Germinal center (tissue), 1 donor: Measurements from ENCODE around the gene RHOD.

Experiments
- DNase-seq: peaks from one replicate; pipeline ENCODE4 v3.0.0; 2012; ENCODE audit warnings: mixed read lengths, low spot score

RHOD gene

GRCh38 chr11:67032830-67033551, 23.7 kb upstream of the RHOD start:
- DNase-seq: no peak

DNA sequence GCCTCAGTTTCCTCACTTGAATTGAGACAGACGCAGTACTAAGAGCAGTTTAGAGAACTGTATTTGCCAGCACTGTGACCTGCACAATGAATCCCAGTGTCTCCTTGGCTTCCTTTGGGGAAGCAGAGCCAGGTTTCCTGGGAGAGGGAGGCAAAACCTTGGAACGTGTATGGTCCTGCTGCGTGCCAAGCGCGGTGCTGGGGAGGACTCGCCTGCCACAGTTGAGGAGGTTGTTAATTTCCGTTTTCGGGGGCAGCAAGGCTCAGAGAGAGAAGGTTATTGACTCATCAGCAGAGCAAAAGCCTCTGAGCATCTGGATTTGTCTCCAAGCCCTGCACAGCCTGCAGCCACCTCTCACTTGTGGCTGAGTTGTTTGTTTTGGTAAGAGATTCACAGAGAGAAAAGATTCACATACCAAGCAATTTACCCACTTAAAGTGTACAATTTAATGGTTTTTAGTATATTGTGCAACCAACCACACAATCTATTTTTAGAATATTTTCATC, 22.9 kb upstream of the RHOD start:
- no peak for DNase-seq

GRCh38 chr11:67034350-67034749, 22.3 kb upstream of the RHOD start:
- DNase-seq: no peak

GRCh38 chr11:67040147-67040546, 16.5 kb upstream of the RHOD start:
- no peak for DNase-seq

- DNase-seq: no peak
Measured at GRCh38 chr11:67041602-67042001, 15.0 kb upstream of the RHOD start.

- DNase-seq: no peak
Measured at GRCh38 chr11:67043572-67044349, 12.9 kb upstream of the RHOD start.

DNA sequence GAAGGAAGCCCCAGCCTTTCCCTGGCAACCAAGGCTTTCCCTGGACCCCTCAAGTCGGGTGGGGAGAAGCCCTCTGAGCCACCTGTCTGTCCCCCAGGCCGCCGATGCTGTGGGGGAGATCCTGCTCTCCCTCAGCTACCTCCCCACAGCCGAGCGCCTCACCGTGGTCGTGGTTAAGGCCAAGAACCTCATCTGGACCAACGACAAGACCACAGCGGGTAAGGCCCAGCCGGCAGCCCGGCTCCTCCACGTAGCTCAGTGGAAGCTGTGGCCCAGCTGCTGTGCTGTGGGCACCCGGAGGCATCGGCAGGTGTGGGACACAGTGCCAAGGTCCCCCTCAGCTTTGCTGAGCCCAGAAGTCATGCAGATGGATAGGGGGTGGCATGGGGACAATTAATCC, 12.2 kb upstream of the RHOD start:
- DNase-seq: no peak

DNA sequence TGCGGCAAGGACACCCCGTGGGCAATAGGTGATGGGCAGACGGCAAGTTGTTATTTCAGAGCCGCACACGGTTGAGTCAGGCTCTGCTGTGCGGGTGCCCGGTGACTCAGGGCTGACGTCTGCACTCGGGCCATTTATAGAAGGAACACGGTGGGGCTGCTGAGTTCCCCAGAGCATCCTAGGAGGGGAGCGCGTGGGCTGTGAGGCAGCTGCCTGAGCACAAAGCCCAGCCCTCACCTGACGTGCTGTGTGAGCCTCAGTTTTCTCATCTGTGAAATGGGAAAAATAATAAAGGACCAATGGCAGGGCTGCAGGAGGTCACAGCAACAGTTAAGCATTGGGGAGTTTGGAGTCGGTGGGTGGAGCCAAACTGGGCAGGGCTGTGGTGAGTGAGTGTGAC, 11.3 kb upstream of the RHOD start:
- no peak for DNase-seq

DNA sequence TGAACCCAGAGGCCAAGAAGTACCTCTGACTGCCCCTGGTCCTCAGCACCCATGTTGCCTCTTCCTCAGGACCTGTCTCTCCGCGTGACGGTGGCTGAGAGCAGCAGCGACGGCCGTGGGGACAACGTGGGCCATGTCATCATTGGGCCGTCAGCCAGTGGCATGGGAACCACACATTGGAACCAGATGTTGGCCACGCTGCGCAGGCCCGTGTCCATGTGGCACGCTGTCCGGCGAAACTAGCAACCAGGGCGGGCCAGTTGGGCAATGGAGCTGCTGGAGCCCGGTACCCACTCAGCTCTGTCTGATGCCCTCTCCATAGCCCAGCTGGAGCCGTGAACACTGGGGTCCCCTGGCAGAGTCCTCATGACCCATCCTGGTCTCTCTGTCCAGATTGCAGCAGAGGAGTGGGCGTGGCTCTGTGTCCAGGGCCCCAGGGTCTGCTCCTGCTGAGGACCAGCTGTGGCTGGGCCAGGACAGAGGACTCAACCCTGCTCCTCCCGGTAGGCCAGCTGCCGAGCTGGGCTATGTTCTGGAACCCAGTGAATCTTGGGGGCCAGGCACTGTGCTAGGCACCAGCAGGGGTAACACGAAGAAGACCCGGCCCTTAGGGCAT, 8.0 kb upstream of the RHOD start:
- no peak for DNase-seq

DNA sequence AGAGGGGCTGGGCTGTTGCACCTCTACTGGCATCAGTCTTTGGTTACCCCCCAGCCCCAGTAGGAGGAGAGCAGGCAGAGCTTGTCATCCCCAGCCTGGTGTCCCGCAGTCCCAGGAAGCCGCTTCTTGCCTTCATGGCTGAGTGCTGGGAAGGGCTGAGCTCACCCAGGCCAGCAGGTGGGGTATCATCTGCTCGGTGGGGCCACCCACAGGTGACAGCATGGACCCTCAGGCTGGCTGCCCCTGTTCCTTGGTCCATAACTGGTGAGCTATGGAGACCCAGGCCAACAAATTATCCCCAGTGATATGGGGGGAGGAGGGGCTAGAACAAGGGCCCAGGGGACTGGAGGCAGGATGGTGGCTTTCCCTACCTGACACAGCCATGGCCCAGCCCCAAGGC, 6.5 kb upstream of the RHOD start:
- DNase-seq: no peak

- no peak for DNase-seq
Measured at GRCh38 chr11:67051180-67051893, 5.3 kb upstream of the RHOD start.

DNA sequence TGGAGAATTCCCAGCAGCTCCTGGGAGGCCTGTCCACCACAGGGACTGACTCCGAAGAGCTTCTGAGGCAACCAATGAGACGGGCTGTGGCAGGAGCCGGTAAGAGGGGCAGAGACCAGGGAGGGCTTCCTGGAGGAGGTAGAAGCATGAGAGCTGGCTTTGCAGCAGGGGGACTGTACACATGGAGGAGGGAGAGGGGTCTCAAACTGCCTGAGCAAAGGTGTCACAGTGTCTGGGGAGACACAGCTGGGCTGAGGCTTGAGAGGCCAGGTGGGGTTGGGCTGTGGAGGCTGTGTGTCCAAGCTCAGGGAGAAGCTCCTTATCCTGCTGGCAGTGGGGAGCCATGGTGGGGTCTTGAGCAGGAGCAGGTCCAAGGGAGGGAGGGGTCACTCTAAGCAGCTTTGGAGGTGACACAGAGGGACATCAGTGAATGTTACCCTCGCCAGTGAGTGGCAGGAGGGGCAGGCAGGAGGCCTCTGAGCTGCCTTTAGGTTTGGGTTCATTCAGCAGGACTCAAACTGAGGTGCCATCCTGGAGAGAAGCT, 4.6 kb upstream of the RHOD start:
- no peak for DNase-seq

- DNase-seq: no peak
Measured at GRCh38 chr11:67052891-67053290, 3.8 kb upstream of the RHOD start.

- peak; percentile 81 for DNase-seq
Measured at GRCh38 chr11:67053896-67054329, 2.7 kb upstream of the RHOD start.

DNA sequence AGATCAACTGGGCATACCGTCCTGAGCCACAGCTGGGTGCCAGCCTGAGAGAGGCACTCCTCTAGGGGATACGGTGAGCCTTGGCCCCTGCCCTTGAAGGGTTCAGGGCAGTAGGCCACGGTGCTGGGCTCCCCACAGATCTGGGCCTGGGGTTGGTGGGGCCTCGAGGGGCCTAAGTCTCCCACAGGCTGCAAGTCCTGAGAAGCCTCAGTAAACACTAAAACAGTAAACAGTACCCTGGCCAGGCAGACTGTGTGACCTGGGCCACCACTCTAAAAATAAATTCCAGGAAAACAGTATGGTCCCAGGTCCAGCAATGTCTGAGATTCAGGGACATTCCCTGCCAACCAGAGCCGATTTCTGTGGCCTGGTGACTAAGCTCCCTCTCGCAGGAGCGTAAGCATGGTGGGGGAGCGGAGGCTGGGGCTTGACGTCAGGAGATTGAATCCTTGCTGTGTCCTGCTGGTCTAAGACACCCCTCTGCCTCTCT, 2.3 kb upstream of the RHOD start:
- no peak for DNase-seq

- no peak for DNase-seq
Measured at GRCh38 chr11:67054836-67055523, 1.7 kb upstream of the RHOD start.

GRCh38 chr11:67055812-67056211, 835 bp upstream of the RHOD start:
- no peak for DNase-seq

- DNase-seq: no peak
Measured at GRCh38 chr11:67057205-67057672, 592 bp downstream of the RHOD start.

GRCh38 chr11:67058506-67058905, 1.9 kb downstream of the RHOD start:
- DNase-seq: no peak

DNA sequence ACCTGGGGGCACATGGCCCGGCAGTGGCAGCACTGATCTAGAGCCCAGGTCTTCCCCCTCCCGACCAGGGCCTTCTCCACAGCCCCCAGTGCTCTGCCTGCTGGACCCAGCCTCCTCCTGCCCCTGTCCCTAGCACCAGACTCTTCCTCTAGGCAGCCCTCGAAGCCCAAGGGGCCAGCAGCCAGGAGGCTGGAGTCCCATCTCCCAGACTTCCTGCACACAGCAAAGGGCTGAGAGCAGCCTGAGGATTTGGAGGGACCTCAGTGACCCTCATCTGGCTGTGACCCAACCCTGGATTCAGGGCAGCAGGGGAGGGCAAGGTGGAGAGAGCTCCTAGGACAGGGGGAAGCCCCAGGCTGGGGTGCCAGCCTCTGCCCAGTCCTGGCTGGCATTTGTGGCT, 3.0 kb downstream of the RHOD start:
- DNase-seq: no peak

DNA sequence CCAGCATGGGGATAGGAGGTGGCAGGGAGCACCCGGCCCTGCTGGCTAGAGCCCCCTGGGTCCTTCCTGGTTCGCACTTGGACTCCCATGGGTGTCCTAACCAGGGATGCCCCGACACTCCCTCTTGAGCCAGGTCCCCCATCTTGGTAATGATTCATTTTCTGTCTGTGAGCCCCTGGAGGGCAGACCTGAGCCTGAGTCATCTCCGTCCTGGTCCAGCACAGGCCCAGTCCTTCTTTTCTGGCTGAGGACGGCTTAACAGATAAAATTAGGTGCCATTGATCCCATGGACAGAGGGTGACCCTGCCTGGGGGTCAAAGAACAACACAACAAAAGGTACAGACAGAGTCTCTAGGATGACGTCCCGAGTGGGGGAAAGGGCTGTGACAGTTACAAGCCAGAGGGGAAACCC, 3.5 kb downstream of the RHOD start:
- DNase-seq: no peak
